H9 (cell line): Measurements from ENCODE around the gene IQCE. TPM values are rescaled to one million over a fixed set of nuclear protein-coding genes. Genes with fewer than 3 reads are reported as not detected.

Experiments
- DNase-seq: peaks from one replicate; pipeline ENCODE4 v3.0.0-alpha.2; 2017
- H2AFZ ChIP-seq: one replicate; pipeline ENCODE4 v1.6.1; 2013; ENCODE audit warnings: mild to moderate bottlenecking, low read length, control low read depth, moderate library complexity
- H2AK5ac ChIP-seq: 2 replicates; pipeline ENCODE4 v1.6.1; 2013; ENCODE audit warnings: low read length, control low read depth, mixed read lengths; ENCODE audit not compliant: insufficient read length
- H2BK120ac ChIP-seq: one replicate; pipeline ENCODE4 v1.6.1; 2013; ENCODE audit warnings: low read depth, mild to moderate bottlenecking, low read length, control low read depth, inconsistent platforms; ENCODE audit not compliant: poor library complexity, severe bottlenecking
- H2BK12ac ChIP-seq: 2 replicates; pipeline ENCODE4 v1.6.1; 2013; ENCODE audit warnings: low read length, control low read depth, mixed read lengths, low read depth; ENCODE audit not compliant: insufficient read length
- H2BK15ac ChIP-seq: 2 replicates; pipeline ENCODE4 v1.6.1; 2013; ENCODE audit warnings: low read depth, low read length, control low read depth
- H2BK20ac ChIP-seq: one replicate; pipeline ENCODE4 v1.6.1; 2013; ENCODE audit warnings: low read depth, mild to moderate bottlenecking, low read length, control low read depth, inconsistent platforms; ENCODE audit not compliant: poor library complexity, severe bottlenecking
- H2BK5ac ChIP-seq: 2 replicates; pipeline ENCODE4 v1.6.1; 2013; ENCODE audit warnings: low read length, control low read depth, mixed read lengths; ENCODE audit not compliant: insufficient read length
- H3K14ac ChIP-seq: 2 replicates; pipeline ENCODE4 v1.6.1; 2013; ENCODE audit warnings: low read length, control low read depth; ENCODE audit not compliant: insufficient read depth
- H3K18ac ChIP-seq: 2 replicates; pipeline ENCODE4 v1.6.1; 2013; ENCODE audit warnings: low read depth, mild to moderate bottlenecking, mixed read lengths, low read length, control low read depth; ENCODE audit not compliant: insufficient read length
- H3K23ac ChIP-seq: 2 replicates; pipeline ENCODE4 v1.6.1; 2013; ENCODE audit warnings: low read length, control low read depth, mixed read lengths, low read depth; ENCODE audit not compliant: insufficient read length
- H3K23me2 ChIP-seq: 2 replicates; pipeline ENCODE4 v1.6.1; 2013; ENCODE audit warnings: low read depth, mild to moderate bottlenecking, mixed read lengths, low read length, control low read depth; ENCODE audit not compliant: insufficient read length, poor library complexity, severe bottlenecking
- H3K27ac ChIP-seq: 2 replicates; pipeline ENCODE4 v1.5.1; 2013; ENCODE audit warnings: low read length, control low read depth, mixed read lengths, low read depth; ENCODE audit not compliant: insufficient read length
- H3K27me3 ChIP-seq: 2 replicates; pipeline ENCODE4 v1.6.1; 2013; ENCODE audit warnings: low read length, control low read depth, inconsistent platforms; ENCODE audit not compliant: insufficient read depth
- H3K4ac ChIP-seq: 2 replicates; pipeline ENCODE4 v1.6.1; 2013; ENCODE audit warnings: low read depth, mild to moderate bottlenecking, control low read depth, inconsistent platforms, low read length, moderate library complexity
- H3K4me1 ChIP-seq: 2 replicates; pipeline ENCODE4 v1.6.1; 2013; ENCODE audit warnings: low read length, control low read depth, inconsistent platforms; ENCODE audit not compliant: insufficient read depth
- H3K4me2 ChIP-seq: 2 replicates; pipeline ENCODE4 v1.6.1; 2013; ENCODE audit warnings: low read length, control low read depth, mixed read lengths; ENCODE audit not compliant: insufficient read length, insufficient read depth
- H3K56ac ChIP-seq: 2 replicates; pipeline ENCODE4 v1.6.1; 2013; ENCODE audit warnings: low read depth, mild to moderate bottlenecking, mixed read lengths, low read length, control low read depth; ENCODE audit not compliant: insufficient read length
- H3K79me1 ChIP-seq: 2 replicates; pipeline ENCODE4 v1.6.1; 2013; ENCODE audit warnings: low read depth, mild to moderate bottlenecking, moderate library complexity, low read length, control low read depth, inconsistent platforms; ENCODE audit not compliant: insufficient read depth, poor library complexity, severe bottlenecking
- H3K79me2 ChIP-seq: 2 replicates; pipeline ENCODE4 v1.6.1; 2013; ENCODE audit warnings: low read length, control low read depth, inconsistent platforms; ENCODE audit not compliant: insufficient read depth
- H3K9ac ChIP-seq: 2 replicates; pipeline ENCODE4 v1.6.1; 2013; ENCODE audit warnings: low read length, control low read depth, mixed read lengths; ENCODE audit not compliant: insufficient read length; ENCODE audit errors: extremely low read depth
- H3K9me3 ChIP-seq: one replicate; pipeline ENCODE4 v1.6.1; 2013; ENCODE audit warnings: low read depth, low read length, inconsistent platforms; ENCODE audit not compliant: control insufficient read depth
- H3T11ph ChIP-seq: one replicate; pipeline ENCODE4 v1.6.1; 2013; ENCODE audit warnings: mild to moderate bottlenecking, low read length, control low read depth, inconsistent platforms
- H4K20me1 ChIP-seq: one replicate; pipeline ENCODE4 v1.6.1; 2013; ENCODE audit not compliant: control insufficient read depth, insufficient read length, insufficient read depth
- H4K5ac ChIP-seq: 2 replicates; pipeline ENCODE4 v1.6.1; 2013; ENCODE audit warnings: low read depth, mild to moderate bottlenecking, mixed read lengths, low read length, control low read depth; ENCODE audit not compliant: insufficient read length
- H4K8ac ChIP-seq: replicated peaks from 2 replicates; pipeline ENCODE4 v1.6.1; 2013; ENCODE audit warnings: low read length, control low read depth, mixed read lengths, low read depth; ENCODE audit not compliant: insufficient read length
- H4K91ac ChIP-seq: 2 replicates; pipeline ENCODE4 v1.6.1; 2013; ENCODE audit warnings: low read depth, mild to moderate bottlenecking, moderate library complexity, mixed read lengths, low read length, control low read depth; ENCODE audit not compliant: insufficient read length
- H3K27ac Mint-ChIP-seq, 3 experiments: 2 replicates in 2 of 3; 3 replicates in 1 of 3; pipeline ENCODE4 v1.8.0; 2020 to 2021; ENCODE audit warnings: mixed read lengths in 3 of 3, mild to moderate bottlenecking in 1 of 3, moderate library complexity in 1 of 3
- H3K27me3 Mint-ChIP-seq: 2 replicates; pipeline ENCODE4 v1.8.0; 2021; ENCODE audit warnings: low read depth, mild to moderate bottlenecking, moderate library complexity, mixed read lengths
- H3K36me3 Mint-ChIP-seq, 3 experiments: 2 replicates in 2 of 3; 3 replicates in 1 of 3; pipeline ENCODE4 v1.8.0; 2020 to 2021; ENCODE audit warnings: low read depth in 3 of 3, mixed read lengths in 3 of 3; ENCODE audit not compliant: insufficient read depth in 1 of 3
- H3K4me1 Mint-ChIP-seq, 2 experiments: 2 replicates each; pipeline ENCODE4 v1.8.0; 2020; ENCODE audit warnings: mixed read lengths in 2 of 2
- H3K4me3 Mint-ChIP-seq, 2 experiments: 2 replicates in 1 of 2; 3 replicates in 1 of 2; pipeline ENCODE4 v1.8.0; 2020 to 2021; ENCODE audit warnings: mild to moderate bottlenecking in 2 of 2, mixed read lengths in 2 of 2, moderate library complexity in 1 of 2
- H3K9me3 Mint-ChIP-seq, 2 experiments: 2 replicates in 1 of 2; 3 replicates in 1 of 2; pipeline ENCODE4 v1.8.0; 2020; ENCODE audit warnings: mild to moderate bottlenecking in 2 of 2, mixed read lengths in 2 of 2, moderate library complexity in 1 of 2
- CTCF ChIP-seq: fragments of 200-600 bp; sonication (generic); conservative IDR thresholded peaks from 3 replicates; pipeline ENCODE4 v1.8.0; 2021; ENCODE audit warnings: antibody characterized with exemption, mild to moderate bottlenecking
- WGBS: extraction: QIAGEN DNeasy Blood & Tissue Kit; methylation state at CpG from one replicate; pipeline ENCODE4 v1.1.7; 2013; ENCODE audit warnings: missing lambda C conversion rate, low lambda C conversion rate, mixed read lengths; ENCODE audit not compliant: insufficient read length; ENCODE audit errors: extremely low coverage; 5-methylcytosine and 5-hydroxymethylcytosine counted together
- total RNA-seq: library from RNA; stranded (reverse); gene quantifications from 2 replicates; pipeline ENCODE4 v1.2.1, GENCODE V29; 2021

Gene IQCE
- total RNA-seq, 1 experiment from 2014 or later = 7.0 TPM

- Histone ChIP-seq H2AFZ (no peak overlapping the region), H3K9ac (no peak overlapping the region), H3K79me1 (peaks cover 4% of the 10 kb centered on the region), H2AK5ac (no peak overlapping the region), H2BK120ac (no peak overlapping the region), H2BK15ac (no peak overlapping the region), H4K8ac (no peak overlapping the region), H2BK5ac (no peak overlapping the region), H3K23me2 (peaks cover 17% of the 10 kb centered on the region), H4K91ac (no peak overlapping the region), H3K4me1 (no peaks in the 10 kb centered on the region), H3K18ac (no peak overlapping the region), H4K20me1 (no peaks in the 10 kb centered on the region), H3K14ac (no peak overlapping the region), H3K27me3 (no peaks in the 10 kb centered on the region), H3K23ac (no peak overlapping the region), H3K4ac (no peak overlapping the region), H4K5ac (no peak overlapping the region), H3K4me2 (no peak overlapping the region), H2BK20ac (no peak overlapping the region), H3K79me2 (peaks cover 13% of the 10 kb centered on the region; the same call in 1 of the 2 replicates), H3T11ph (no peak overlapping the region), H3K9me3 (no peaks in the 10 kb centered on the region), H2BK12ac (no peak overlapping the region), H3K27ac (no peak overlapping the region), H3K56ac (no peak overlapping the region)
- Mint-ChIP-seq H3K9me3 (no peaks in the 10 kb centered on the region), H3K4me3 (0 out of 5 replicates have a peak overlapping the region, but pooled peaks of 1 of the 2 experiments have one; percentile 5), H3K4me1 (peaks cover 11 to 16% of the 10 kb centered on the region in 2 experiments), H3K27me3 (no peaks in the 10 kb centered on the region; the same call in 1 of the 2 replicates), H3K27ac (no peak overlapping the region), H3K36me3 (no peaks in the 10 kb centered on the region; a peak in 2 of 7 replicates)
- no CpG with 5 or more reads among the region's 7 CpGs for WGBS
- no peak for TF ChIP-seq CTCF
- DNase-seq = no peak
Observed at GRCh38 chr7:2628891-2629290, 70.1 kb downstream of the IQCE start.
